HepG2 (cell line): Measurements from ENCODE around the gene PLD6. TPM values are rescaled to one million over a fixed set of nuclear protein-coding genes. Genes with fewer than 3 reads are reported as not detected.

Source experiments
- ATAC-seq: fragments of 200-7000 bp; cut with Tn5 transposase; 3 replicates; pipeline ENCODE4 v1.9.1; 2020; ENCODE audit warnings: mild to moderate bottlenecking, moderate library complexity
- BruUV-seq: library from RNA; stranded (reverse); fragments of 400-500 nt; replicated peaks from 2 replicates; lab custom pipeline; 2021; lab: Mats Ljungman, UMichigan
- CTCF ChIA-PET: fragments of 300-600 bp; formaldehyde crosslinking; extraction: SDS; loops from one replicate; lab custom pipeline; 2021; ENCODE audit warnings: low total read pairs, inconsistent platforms, low intra/inter-chr PET ratio; lab: Yijun Ruan, JAX
- POLR2A ChIA-PET: fragments of 350-600 bp; sonication (Branson Sonifier 250); formaldehyde crosslinking; loops from one replicate; lab custom pipeline; 2020; ENCODE audit warnings: antibody characterized with exemption, inconsistent platforms; lab: Yijun Ruan, JAX
- DNase-seq: peaks from one replicate; pipeline ENCODE4 v3.0.0-alpha.2; 2015; ENCODE audit warnings: low spot score
- FAIRE-seq: peaks from 3 replicates; lab custom pipeline; 2011; peaks lifted over from hg19 to GRCh38; lab: Jason Lieb, UNC
- H2AFZ ChIP-seq: one replicate; pipeline ENCODE4 v1.6.1; 2011; ENCODE audit warnings: low read length, inconsistent platforms
- H3K27ac ChIP-seq: fragments of 300-600 bp; 3 replicates; pipeline ENCODE4 v1.8.0; 2011; ENCODE audit warnings: mixed run types, mild to moderate bottlenecking, mixed read lengths, low read length, inconsistent platforms; ENCODE audit not compliant: insufficient read depth; ENCODE audit errors: extremely low read length
- H3K27me3 ChIP-seq, 2 experiments: fragments of 200-600 bp in 1 of 2; 2 replicates in 1 of 2; 3 replicates in 1 of 2; pipeline versions ENCODE4 v1.6.0 to v1.8.0; 2011; ENCODE audit warnings: low read length in 2 of 2, mild to moderate bottlenecking in 2 of 2, moderate library complexity in 2 of 2, inconsistent platforms in 1 of 2; ENCODE audit not compliant: insufficient read depth in 2 of 2, control insufficient read depth in 1 of 2
- H3K36me3 ChIP-seq, 2 experiments: fragments of 200-600 bp in 1 of 2; replicated peaks in 1 of 2; 2 replicates in 1 of 2; 3 replicates in 1 of 2; pipeline versions ENCODE4 v1.5.1 to v1.8.0; 2011; ENCODE audit warnings: low read length in 2 of 2, inconsistent platforms in 1 of 2; ENCODE audit not compliant: insufficient read depth in 2 of 2, control insufficient read depth in 1 of 2
- H3K4me1 ChIP-seq: 2 replicates; pipeline ENCODE4 v1.5.1; 2012; ENCODE audit warnings: low read length, inconsistent platforms; ENCODE audit not compliant: insufficient read depth
- H3K4me2 ChIP-seq: 2 replicates; pipeline ENCODE4 v1.6.0; 2011; ENCODE audit warnings: low read depth, low read length, inconsistent platforms
- H3K4me3 ChIP-seq, 3 experiments: fragments of 200-600 bp in 1 of 3; sonication (generic), shearing (Covaris generic) in 1 of 3; replicated peaks in 1 of 3; 2 replicates each; pipeline ENCODE4 v1.5.1; 2011 to 2016; ENCODE audit warnings: low read length in 3 of 3, inconsistent platforms in 2 of 3, low read depth in 2 of 3, mild to moderate bottlenecking in 2 of 3, control low read depth in 1 of 3, mixed read lengths in 1 of 3; ENCODE audit not compliant: insufficient read depth in 1 of 3
- H3K79me2 ChIP-seq: one replicate; pipeline ENCODE4 v1.6.1; 2011; ENCODE audit warnings: low read length, inconsistent platforms; ENCODE audit not compliant: insufficient read depth
- H3K9ac ChIP-seq: 2 replicates; pipeline ENCODE4 v1.6.0; 2011; ENCODE audit warnings: mild to moderate bottlenecking, low read depth, low read length, inconsistent platforms; ENCODE audit not compliant: insufficient read depth
- H3K9me3 ChIP-seq: 2 replicates; pipeline ENCODE4 v1.5.1; 2012; ENCODE audit warnings: mild to moderate bottlenecking, low read length
- H4K20me1 ChIP-seq: 2 replicates; pipeline ENCODE4 v1.6.0; 2011; ENCODE audit warnings: inconsistent platforms, mild to moderate bottlenecking, low read length, moderate library complexity; ENCODE audit not compliant: insufficient read depth
- ADNP ChIP-seq: sonication (generic); formaldehyde crosslinking; IDR thresholded peaks from 2 replicates; pipeline ENCODE4 v1.4.0; 2020; ENCODE audit warnings: missing genetic modification reagents
- ASH2L ChIP-seq: fragments of 300-600, 200-600 bp; sonication (generic); IDR thresholded peaks from 2 replicates; pipeline ENCODE4 v1.7.0; 2017; ENCODE audit warnings: low read depth, mild to moderate bottlenecking, moderate library complexity, mixed read lengths, low read length; ENCODE audit not compliant: insufficient read length
- ERF ChIP-seq: IDR thresholded peaks from 2 replicates; pipeline ENCODE4 v1.6.1; 2018; ENCODE audit warnings: missing biosample characterization, missing genetic modification reagents
- KAT7 ChIP-seq: IDR thresholded peaks from 2 replicates; pipeline ENCODE4 v1.6.1; 2018; ENCODE audit warnings: borderline replicate concordance, missing compliant biosample characterization
- KMT2A ChIP-seq: sonication (generic); formaldehyde crosslinking; IDR thresholded peaks from 2 replicates; pipeline ENCODE4 v1.4.0; 2020; ENCODE audit warnings: missing genetic modification reagents
- MED8 ChIP-seq: sonication (generic); formaldehyde crosslinking; IDR thresholded peaks from 2 replicates; pipeline ENCODE4 v1.8.1; 2023; ENCODE audit warnings: mild to moderate bottlenecking, missing genetic modification reagents; ENCODE audit not compliant: insufficient replicate concordance
- PRDM10 ChIP-seq: sonication (generic); formaldehyde crosslinking; IDR thresholded peaks from 2 replicates; pipeline ENCODE4 v1.4.0; 2020; ENCODE audit warnings: low read depth, missing genetic modification reagents
- TAF15 ChIP-seq: fragments of 200-400 bp; formaldehyde crosslinking; IDR thresholded peaks from one replicate; pipeline ENCODE4 v1.6.1; 2018; ENCODE audit warnings: mild to moderate bottlenecking, low read depth, low read length; ENCODE audit not compliant: poor library complexity, severe bottlenecking
- ZMYM2 ChIP-seq: sonication (generic); formaldehyde crosslinking; IDR thresholded peaks from 2 replicates; pipeline ENCODE4 v1.8.0; 2022; ENCODE audit warnings: mild to moderate bottlenecking, missing genetic modification reagents
- ZNF10 ChIP-seq: sonication (generic); formaldehyde crosslinking; IDR thresholded peaks from 2 replicates; pipeline ENCODE4 v1.4.0; 2020; ENCODE audit warnings: mild to moderate bottlenecking, low read depth, missing genetic modification reagents, borderline replicate concordance
- ZNF570 ChIP-seq: sonication (generic); formaldehyde crosslinking; IDR thresholded peaks from 2 replicates; pipeline ENCODE4 v1.4.0; 2020; ENCODE audit warnings: mild to moderate bottlenecking, missing genetic modification reagents, borderline replicate concordance
- ZNF710 ChIP-seq: sonication (generic); formaldehyde crosslinking; IDR thresholded peaks from 2 replicates; pipeline ENCODE4 v1.5.0; 2020; ENCODE audit warnings: mild to moderate bottlenecking, missing genetic modification reagents, borderline replicate concordance
- WGBS: methylation state at CpG from one replicate; pipeline ENCODE4 v1.1.6; 2017; ENCODE audit warnings: low lambda C conversion rate; 5-methylcytosine and 5-hydroxymethylcytosine counted together
- in situ Hi-C: cut with HindIII; loops from 2 replicates; pipeline ENCODE4 v1.10.0; 2017; ENCODE audit warnings: low pct_unique_long_range_greater_than_20kb; ENCODE audit not compliant: extremely low pct_ligation_motif_present
- intact Hi-C: fragments of 100-400 bp; cut with micrococcal nuclease; formaldehyde crosslinking; loops from one replicate; pipeline ENCODE4 v1.10.0; 2022; ENCODE audit not compliant: unreplicated experiment
- polyA plus RNA-seq, 8 experiments: library from polyadenylated mRNA; depleted of rRNA in 3 of 8; stranded (reverse) in 7 of 8; unstranded in 1 of 8; fragments of >200 nt; fragmentation: Illumina TruSeq in 4 of 8; extraction: Trizol in 4 of 8; gene quantifications; 2 replicates each; pipeline versions ENCODE4 v1.2.1 to v1.2.3, GENCODE V29; 2011 to 2016; ENCODE audit warnings: low read depth in 4 of 8, missing spikeins in 1 of 8, mixed read lengths in 1 of 8; ENCODE audit not compliant: insufficient read depth in 1 of 8
- total RNA-seq, 5 experiments: library from RNA; depleted of rRNA; stranded (reverse); fragments of >200 nt; fragmentation: Illumina TruSeq; extraction: Trizol; gene quantifications; 2 replicates each; pipeline ENCODE4 v1.2.3, GENCODE V29; 2016; ENCODE audit warnings: low read depth in 1 of 5

Gene PLD6
- total and polyA plus RNA-seq, 2 of the 13 experiments (the other 11 are each of a cell fraction or from before 2014, with no cell fraction given): 5.2 to 11.4 TPM

DNA sequence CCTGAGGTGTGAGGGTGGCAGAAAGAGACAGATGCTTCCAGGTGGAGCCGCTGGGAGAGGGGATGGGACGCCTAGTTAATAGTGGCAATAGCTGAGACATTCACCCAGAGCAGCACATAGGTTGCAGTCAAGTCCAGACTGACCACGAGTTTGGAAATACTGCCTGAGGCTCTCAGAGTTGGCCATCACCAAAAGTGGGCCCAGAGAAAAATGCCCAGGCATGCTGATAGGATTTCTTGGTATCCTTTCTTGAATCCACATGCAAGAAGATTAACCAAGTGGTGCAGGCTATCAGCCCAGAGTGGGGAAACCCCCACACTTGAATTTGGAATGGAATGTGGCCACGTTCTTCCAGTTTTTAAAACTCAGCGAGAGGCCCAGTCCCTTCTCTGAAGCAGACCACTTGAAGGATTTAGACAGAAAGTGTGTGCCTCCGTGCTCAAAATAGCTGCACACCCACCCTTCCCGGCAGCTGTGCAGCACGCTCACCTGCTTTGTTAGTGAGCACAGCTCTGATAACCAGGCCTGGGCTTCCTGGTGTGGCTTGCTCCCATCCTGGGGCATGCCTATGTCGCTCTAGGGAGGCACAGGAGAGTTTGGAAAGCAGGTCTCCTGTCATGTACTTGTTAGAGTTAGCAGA lies 35.7 kb downstream of the PLD6 start (continued):
- TF ChIP-seq ASH2L (no peak), ZNF570 (CRISPR knock-in tag) (no peak), ZNF710 (CRISPR knock-in tag) (no peak), ZMYM2 (CRISPR knock-in tag) (no peak)
- TF ChIP-seq, all 625 proteins: peak for 0

DNA sequence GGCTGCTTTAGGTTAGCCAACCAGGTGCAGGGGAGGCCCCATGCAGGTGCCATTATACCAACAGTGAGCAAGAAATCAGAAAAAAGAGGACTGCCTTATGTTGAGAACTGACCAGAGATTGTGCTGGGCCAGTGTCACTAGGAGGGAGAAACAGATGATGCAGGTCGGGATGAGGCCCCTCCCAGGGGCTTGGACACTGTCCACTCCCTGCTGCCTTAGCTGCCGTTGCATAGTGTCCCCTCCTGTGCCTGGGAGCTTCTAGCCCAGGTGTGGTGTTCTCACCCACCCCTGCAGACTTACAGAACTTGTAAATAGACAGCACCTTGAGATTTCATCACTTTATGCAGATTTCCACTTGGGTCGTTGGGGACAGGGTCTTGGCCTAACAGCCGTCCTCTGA lies 36.7 kb downstream of the PLD6 start:
- FAIRE-seq: no peak

More for the DNA sequence above, 36.7 kb downstream of the PLD6 start:
- intact Hi-C loops (no loop called here), in situ Hi-C loops (no loop called here)
- Histone ChIP-seq H3K27me3 (no peaks in the 10 kb centered on the region), H3K36me3 (peaks cover 17 to 57% of the 10 kb centered on the region in 2 experiments; a peak in 4 of 5 replicates), H3K9ac (no peak overlapping the region), H3K4me2 (no peak overlapping the region), H3K27ac (no peak overlapping the region), H2AFZ (no peak overlapping the region), H4K20me1 (no peaks in the 10 kb centered on the region), H3K79me2 (no peaks in the 10 kb centered on the region), H3K4me3 (no peak overlapping the region), H3K9me3 (no peaks in the 10 kb centered on the region), H3K4me1 (no peaks in the 10 kb centered on the region)
- TF ChIP-seq ADNP: no peak
- TF ChIP-seq KMT2A (CRISPR knock-in tag): no peak
- no peak for TF ChIP-seq ERF (CRISPR knock-in tag)
- no peak for TF ChIP-seq PRDM10 (CRISPR knock-in tag)
- TF ChIP-seq MED8: no peak
- TF ChIP-seq KAT7 (CRISPR knock-in tag): no peak
- TF ChIP-seq ZNF10 (CRISPR knock-in tag): no peak
- TF ChIP-seq TAF15: no peak
- DNase-seq (no peak), ATAC-seq (no peak)
- BruUV-seq: no TSS peak
- WGBS: 97% methylated on average over 4 of the region's 4 CpGs
- ChIA-PET CTCF (no interaction called here), POLR2A (no interaction called here)
